SU-DHL-6 (cell line): ENCODE data around the gene STX18.
"Not testable (repeated sequence)": the region's sequence is repeated elsewhere in the genome, so short reads cannot be mapped to it uniquely, and the experiment has no call there.

Experiments
- H2AFZ ChIP-seq: fragments of 200-600 bp; sonication (generic); 2 replicates; pipeline ENCODE4 v1.6.1; 2014; ENCODE audit warnings: low read depth, mild to moderate bottlenecking, moderate library complexity, mixed read lengths, antibody characterized with exemption, low read length; ENCODE audit not compliant: severe bottlenecking
- H3F3A ChIP-seq: fragments of 200-600 bp; shearing (Covaris generic); 2 replicates; pipeline ENCODE4 v1.6.0; 2016; ENCODE audit warnings: antibody characterized with exemption, mild to moderate bottlenecking; ENCODE audit not compliant: insufficient read depth
- H3K27ac ChIP-seq: fragments of 200-600 bp; sonication (generic); 2 replicates; pipeline ENCODE4 v1.5.1; 2016; ENCODE audit warnings: low read depth, mild to moderate bottlenecking, low read length, moderate library complexity, mixed read lengths
- H3K27me3 ChIP-seq: fragments of 200-600 bp; sonication (generic), shearing (Covaris generic); 2 replicates; pipeline ENCODE4 v1.6.0; 2014; ENCODE audit warnings: mild to moderate bottlenecking, low read length
- H3K36me3 ChIP-seq: fragments of 200-600 bp; sonication (generic); 2 replicates; pipeline ENCODE4 v1.6.1; 2014; ENCODE audit warnings: mild to moderate bottlenecking, low read length, mixed read lengths
- H3K4me2 ChIP-seq: fragments of 300-600, 200-600 bp; shearing (Covaris generic), sonication (generic); 2 replicates; pipeline ENCODE4 v1.6.0; 2014; ENCODE audit warnings: low read length, low read depth, mild to moderate bottlenecking; ENCODE audit not compliant: poor library complexity, severe bottlenecking
- H3K4me3 ChIP-seq: fragments of 200-600 bp; sonication (generic); 2 replicates; pipeline ENCODE4 v1.5.1; 2014; ENCODE audit warnings: antibody characterized with exemption, low read length, mild to moderate bottlenecking, mixed read lengths; ENCODE audit not compliant: insufficient read depth, poor library complexity, severe bottlenecking
- H3K79me2 ChIP-seq: fragments of 200-600 bp; sonication (generic); 2 replicates; pipeline ENCODE4 v1.6.1; 2014; ENCODE audit warnings: mild to moderate bottlenecking, low read length, moderate library complexity; ENCODE audit not compliant: insufficient read depth
- H3K9ac ChIP-seq: fragments of 200-600 bp; sonication (generic); 2 replicates; pipeline ENCODE4 v1.7.0; 2014; ENCODE audit warnings: mild to moderate bottlenecking, low read length
- H3K9me2 ChIP-seq: fragments of 200-600 bp; sonication (generic); replicated peaks from 2 replicates; pipeline ENCODE4 v1.6.1; 2014; ENCODE audit warnings: low read length; ENCODE audit not compliant: insufficient read depth
- H3K9me3 ChIP-seq: fragments of 200-600 bp; sonication (generic); 2 replicates; pipeline ENCODE4 v1.6.1; 2014; ENCODE audit warnings: low read length, mixed read lengths; ENCODE audit not compliant: insufficient read depth
- H4K20me1 ChIP-seq: fragments of 200-600 bp; sonication (generic); 2 replicates; pipeline ENCODE4 v1.6.1; 2014; ENCODE audit warnings: low read depth, mild to moderate bottlenecking, antibody characterized with exemption, low read length, moderate library complexity, mixed read lengths
- CTCF ChIP-seq: fragments of 200-600 bp; sonication (generic); IDR thresholded peaks from one replicate; pipeline ENCODE4 v1.5.1; 2017; ENCODE audit warnings: antibody characterized with exemption, mild to moderate bottlenecking, low read length, moderate library complexity; ENCODE audit not compliant: insufficient read depth, poor library complexity, severe bottlenecking
- EZH2phosphoT487 ChIP-seq: fragments of 200-600 bp; sonication (generic), shearing (Covaris generic); conservative IDR thresholded peaks from 2 replicates; pipeline ENCODE4 v1.6.1; 2018; ENCODE audit warnings: mild to moderate bottlenecking, antibody characterized with exemption, low read length, moderate library complexity, mixed read lengths

The STX18 gene

GRCh38 chr4:4559596-4559995 is 17.7 kb upstream of the STX18 start:
- Histone ChIP-seq H3K9me2 (no peaks in the 10 kb centered on the region), H3K79me2 (no peaks in the 10 kb centered on the region), H3K4me3 (no peak overlapping the region), H4K20me1 (no peaks in the 10 kb centered on the region), H2AFZ (no peak overlapping the region), H3K4me2 (no peak overlapping the region), H3K9ac (no peak overlapping the region), H3F3A (no peaks in the 10 kb centered on the region), H3K9me3 (no peaks in the 10 kb centered on the region), H3K27ac (no peak overlapping the region), H3K27me3 (no peaks in the 10 kb centered on the region), H3K36me3 (0 out of 2 replicates have a peak, but pooled peaks cover 2% of the 10 kb centered on the region)
- TF ChIP-seq EZH2phosphoT487 (no peak), CTCF (no peak)

GRCh38 chr4:4558881-4559280 is 17.0 kb upstream of the STX18 start:
- Histone ChIP-seq H4K20me1 (no peaks in the 10 kb centered on the region), H3K9me2 (no peaks in the 10 kb centered on the region), H3K27ac (no peak overlapping the region), H3K9ac (no peak overlapping the region), H3K4me2 (no peak overlapping the region), H3K4me3 (no peak overlapping the region), H3K79me2 (no peaks in the 10 kb centered on the region; the same call in 1 of the 2 replicates), H2AFZ (no peak overlapping the region), H3K9me3 (no peaks in the 10 kb centered on the region), H3F3A (no peaks in the 10 kb centered on the region), H3K36me3 (0 out of 2 replicates have a peak, but pooled peaks cover 5% of the 10 kb centered on the region), H3K27me3 (no peaks in the 10 kb centered on the region)
- TF ChIP-seq CTCF (no peak), EZH2phosphoT487 (no peak)

- H3K9ac ChIP-seq = no peak overlapping the region
- H2AFZ ChIP-seq = no peak overlapping the region
- H3K9me3 ChIP-seq = no peaks in the 10 kb centered on the region
- no peaks in the 10 kb centered on the region; the same call in 1 of the 2 replicates for H3K79me2 ChIP-seq
- H3K27me3 ChIP-seq = no peaks in the 10 kb centered on the region
- H3K9me2 ChIP-seq = no peaks in the 10 kb centered on the region
- TF ChIP-seq EZH2phosphoT487 = no peak
- no peak overlapping the region for H3K4me3 ChIP-seq
- no peak overlapping the region for H3K4me2 ChIP-seq
- peaks cover 5% of the 10 kb centered on the region; the same call in 1 of the 2 replicates for H3K36me3 ChIP-seq
- H3K27ac ChIP-seq = no peak overlapping the region
- H4K20me1 ChIP-seq = no peaks in the 10 kb centered on the region
- H3F3A ChIP-seq = no peaks in the 10 kb centered on the region
These were observed 14.1 kb upstream of the STX18 start for GRCh38 chr4:4555916-4556315.

- H3K4me3 ChIP-seq = no peak overlapping the region
- H3K27me3 ChIP-seq = no peaks in the 10 kb centered on the region
- H2AFZ ChIP-seq = no peak overlapping the region
- no peak overlapping the region for H3K4me2 ChIP-seq
- no peaks in the 10 kb centered on the region for H3K9me2 ChIP-seq
- TF ChIP-seq EZH2phosphoT487 (no peak), CTCF (no peak)
- H4K20me1 ChIP-seq = no peaks in the 10 kb centered on the region
- H3K36me3 ChIP-seq = peaks cover 8% of the 10 kb centered on the region; the same call in 1 of the 2 replicates
- H3F3A ChIP-seq = no peaks in the 10 kb centered on the region
- no peaks in the 10 kb centered on the region for H3K9me3 ChIP-seq
- H3K9ac ChIP-seq = no peak overlapping the region
- H3K27ac ChIP-seq = no peak overlapping the region
- no peaks in the 10 kb centered on the region; the same call in 1 of the 2 replicates for H3K79me2 ChIP-seq
These were observed 12.4 kb upstream of the STX18 start for GRCh38 chr4:4554234-4554633.

- not testable (repeated sequence) for H4K20me1 ChIP-seq, H3K4me3 ChIP-seq, H3K27ac ChIP-seq, H3F3A ChIP-seq, H3K36me3 ChIP-seq, H2AFZ ChIP-seq, H3K4me2 ChIP-seq, H3K9me3 ChIP-seq, H3K9me2 ChIP-seq, H3K79me2 ChIP-seq, H3K9ac ChIP-seq, H3K27me3 ChIP-seq
These were observed 10.2 kb upstream of the STX18 start for GRCh38 chr4:4552042-4552441.

- H3F3A ChIP-seq, H3K27me3 ChIP-seq, H3K9ac ChIP-seq, H3K4me2 ChIP-seq, H2AFZ ChIP-seq, H3K79me2 ChIP-seq, H3K4me3 ChIP-seq, H4K20me1 ChIP-seq, H3K36me3 ChIP-seq, H3K9me3 ChIP-seq, H3K27ac ChIP-seq, H3K9me2 ChIP-seq: not testable (repeated sequence)
These were observed 8.3 kb upstream of the STX18 start for GRCh38 chr4:4550161-4550560.
